Heart right ventricle (tissue), 16 donors: Measurements from ENCODE around the gene FRMD3. TPM values are rescaled to one million over a fixed set of nuclear protein-coding genes. Genes with fewer than 3 reads are reported as not detected.

Experiments
- ATAC-seq, 8 donors: fragments of 200-7000 bp; cut with Tn5 transposase; one replicate each; pipeline ENCODE4 v1.9.1; 2020; ENCODE audit warnings: mild to moderate bottlenecking in 8 of 8, moderate library complexity in 8 of 8, moderate number of reproducible peaks in 1 of 8
- DNase-seq, 2 donors: peaks; one replicate each; pipeline ENCODE4 v3.0.0-alpha.2; 2020
- H3K27ac ChIP-seq, 10 donors: fragments of 200-600 bp; sonication (generic) in 2 of 10; one replicate each; pipeline versions ENCODE4 v1.5.0 to v1.8.0; 2020 to 2022; ENCODE audit warnings: mild to moderate bottlenecking in 3 of 10
- H3K27me3 ChIP-seq, 7 donors: fragments of 200-600 bp; one replicate each; pipeline ENCODE4 v1.8.0; 2021 to 2022; ENCODE audit warnings: mild to moderate bottlenecking in 2 of 7
- H3K36me3 ChIP-seq, 9 donors: fragments of 200-600 bp; sonication (generic) in 1 of 9; one replicate each; pipeline versions ENCODE4 v1.5.0 to v1.8.0; 2020 to 2022; ENCODE audit warnings: mild to moderate bottlenecking in 2 of 9
- H3K4me1 ChIP-seq, 9 donors: fragments of 200-600 bp; sonication (generic) in 1 of 9; one replicate each; pipeline versions ENCODE4 v1.5.0 to v1.8.0; 2020 to 2022; ENCODE audit warnings: mild to moderate bottlenecking in 4 of 9
- H3K4me3 ChIP-seq, 10 donors: fragments of 200-600 bp; sonication (generic) in 2 of 10; one replicate each; pipeline versions ENCODE4 v1.5.0 to v1.8.0; 2020 to 2022; ENCODE audit warnings: mild to moderate bottlenecking in 7 of 10, moderate library complexity in 2 of 10
- H3K9me3 ChIP-seq, 11 donors: fragments of 200-600 bp in 10 of 11; sonication (generic) in 2 of 11; one replicate each; pipeline versions ENCODE4 v1.5.0 to v1.8.0; 2013 to 2022; ENCODE audit warnings: mild to moderate bottlenecking in 2 of 11, control low read depth in 1 of 11, moderate library complexity in 1 of 11
- CTCF ChIP-seq, 9 donors: fragments of 200-600 bp; sonication (generic) in 2 of 9; IDR thresholded peaks; one replicate each; pipeline versions ENCODE4 v1.5.0 to v1.8.0; 2021 to 2022; ENCODE audit warnings: antibody characterized with exemption in 9 of 9, mild to moderate bottlenecking in 5 of 9, moderate library complexity in 1 of 9
- WGBS, 2 donors: extraction: QIAGEN DNeasy Blood & Tissue Kit; methylation state at CpG; one replicate each; pipeline ENCODE4 v1.1.7; 2013; ENCODE audit warnings: inconsistent platforms in 1 of 2; 5-methylcytosine and 5-hydroxymethylcytosine counted together
- intact Hi-C, 10 donors: fragments of 100-400 bp; cut with DNase I; formaldehyde crosslinking; loops; one replicate each; pipeline versions ENCODE4 v1.11.1 to v1.14.2; 2022
- polyA plus RNA-seq, 2 donors: library from polyadenylated mRNA; stranded (reverse); fragments of 200-250 nt; gene quantifications; one replicate each; pipeline ENCODE4 v1.2.3, GENCODE V29; 2013
- total RNA-seq, 10 donors: library from RNA; stranded (reverse); fragmentation: NEBNext Ultra II Directional in 3 of 10; extraction: Animal tissue kit (Norgen Biotek cat#: 25700) in 3 of 10; gene quantifications; one replicate each; pipeline versions ENCODE4 v1.2.1 to v1.2.4, GENCODE V29; 2021 to 2023
- donor health status: Arrhythmogenic right ventricular cardiomyopathy.
- donor health status: ischemic (EF 13 %, LVEDD 7.1; RV severe dilation, severe dysfunction).
- donor health status: healthy with polysubstance abuse.
- donor health status: DM: no; HTN: yes; CAD: no.
- donor health status: DM: no; HTN: no; CAD: no.
- donor health status: ischemic (EF 25% LVEDD 6.9; RV normal size, moderate dysfunction).
- donor health status: ischemic (EF 25% LVEDD 5.7; RV mildly dilated, moderate dysfunction).
- donor health status: healthy.
- donor health status: DM: yes; HTN: yes; CAD: no.
- donor health status: Ischemic cardiomyopathy.
- donor health status: ischemic (EF 35%, LVEDD 5.7; RV mildly dilated, moderate dysfunction).
- donor health status: nonischemic (EF 11% LVEDD 7.7; RV severe dilation, severe dysfunction).
- donor health status: DM: yes; HTN: yes; CAD: no.
- donor health status: PGD.
- donor health status: ischemic (EF 29% LVEDD 5.4; RV normal size, mild dysfunction).
- donor health status: nonischemic (EF 23%, LVEDD 6.1; RV moderate dilation, normal function).

The FRMD3 gene
- total and polyA plus RNA-seq, 12 donors = 23.1 to 145 (median 98.8) TPM

DNA sequence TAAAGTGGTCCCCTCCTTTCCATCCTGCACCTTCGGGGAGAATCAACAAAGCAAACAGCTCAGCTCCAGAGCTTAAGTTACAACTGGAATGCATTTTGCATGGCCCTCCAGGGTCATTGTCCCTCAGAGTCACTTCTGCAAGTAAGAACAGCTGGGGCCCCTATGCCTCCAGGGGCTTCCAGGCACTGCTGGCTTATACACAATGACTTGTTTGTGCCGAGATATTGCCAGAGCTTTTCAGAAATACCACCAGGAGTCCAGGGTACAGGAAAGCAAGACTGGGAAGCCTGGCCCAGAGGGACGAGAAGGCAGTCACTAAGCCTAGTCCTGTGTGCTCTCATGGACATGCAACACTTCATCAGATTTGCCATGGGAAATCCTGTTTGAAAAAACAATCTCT is 11.3 kb downstream of the FRMD3 start:
- H3K27me3 ChIP-seq = no peaks in the 10 kb centered on the region
- H3K36me3 ChIP-seq = no peaks in the 10 kb centered on the region
- DNase-seq (no peak), ATAC-seq (no peak)
- H3K27ac ChIP-seq = no peak overlapping the region
- intact Hi-C loops = no loop called here
- peaks cover 0 to 10% (median 0%) of the 10 kb centered on the region in 9 donors for H3K4me1 ChIP-seq
- H3K4me3 ChIP-seq = no peak overlapping the region
- WGBS, 2 donors = 61 to 74% methylated on average over 3 of the region's 3 CpGs
- H3K9me3 ChIP-seq = peaks cover 0 to 8% (median 0%) of the 10 kb centered on the region in 11 donors
- no peak for TF ChIP-seq CTCF (IDR thresholded peaks at IDR 0.05)

GRCh38 chr9:83526211-83526610 is 12.0 kb downstream of the FRMD3 start:
- Histone ChIP-seq H3K4me1 (peaks cover 0 to 12% (median 0%) of the 10 kb centered on the region in 9 donors), H3K27ac (no peak overlapping the region), H3K27me3 (no peaks in the 10 kb centered on the region), H3K4me3 (no peak overlapping the region), H3K9me3 (peaks cover 0 to 8% (median 0%) of the 10 kb centered on the region in 11 donors), H3K36me3 (no peaks in the 10 kb centered on the region)
- 95 to 98% methylated on average over 2 of the region's 2 CpGs for WGBS, 2 donors
- TF ChIP-seq CTCF (IDR thresholded peaks at IDR 0.05) = no peak
- intact Hi-C loops = no loop called here
- ATAC-seq = no peak
- no peak for DNase-seq

- DNase-seq = no peak
- no peaks in the 10 kb centered on the region for H3K36me3 ChIP-seq
- peaks cover 0 to 18% (median 0%) of the 10 kb centered on the region in 9 donors for H3K4me1 ChIP-seq
- ATAC-seq = no peak
- H3K4me3 ChIP-seq = no peak overlapping the region
- TF ChIP-seq CTCF (IDR thresholded peaks at IDR 0.05) = peak in 1 of 9 donors; percentile 8
- H3K27ac ChIP-seq = no peak overlapping the region
- H3K27me3 ChIP-seq = no peaks in the 10 kb centered on the region
- peaks cover 0 to 11% (median 0%) of the 10 kb centered on the region in 11 donors for H3K9me3 ChIP-seq
- intact Hi-C loops = no loop called here
Observed at GRCh38 chr9:83523684-83524083, 14.5 kb downstream of the FRMD3 start.

GRCh38 chr9:83521411-83521810 is 16.8 kb downstream of the FRMD3 start:
- no peak for DNase-seq
- 87 to 94% methylated on average over 4 of the region's 4 CpGs for WGBS, 2 donors
- TF ChIP-seq CTCF (IDR thresholded peaks at IDR 0.05) = no peak
- Histone ChIP-seq H3K4me1 (peaks cover 0 to 11% (median 0%) of the 10 kb centered on the region in 9 donors), H3K36me3 (no peaks in the 10 kb centered on the region), H3K27me3 (no peaks in the 10 kb centered on the region), H3K27ac (no peak overlapping the region), H3K9me3 (peaks cover 0 to 15% (median 0%) of the 10 kb centered on the region in 11 donors), H3K4me3 (no peak overlapping the region)
- ATAC-seq = no peak
- intact Hi-C loops = no loop called here
